DND-41 (cell line): ENCODE data around the gene DPP3.

Experiments
- EZH2 ChIP-seq: IDR thresholded peaks from 3 replicates; pipeline ENCODE4 v1.6.1; 2012; ENCODE audit warnings: borderline replicate concordance, low read depth, mild to moderate bottlenecking, moderate library complexity, low read length, inconsistent platforms; ENCODE audit not compliant: severe bottlenecking
- TF ChIP-seq, protein P1 (sequence below): IDR thresholded peaks from 2 replicates; pipeline ENCODE4 v1.5.1; 2012; ENCODE audit warnings: borderline replicate concordance, low read length, moderate library complexity, mild to moderate bottlenecking; ENCODE audit not compliant: poor library complexity, severe bottlenecking; ENCODE audit errors: extremely low read depth

DNA sequence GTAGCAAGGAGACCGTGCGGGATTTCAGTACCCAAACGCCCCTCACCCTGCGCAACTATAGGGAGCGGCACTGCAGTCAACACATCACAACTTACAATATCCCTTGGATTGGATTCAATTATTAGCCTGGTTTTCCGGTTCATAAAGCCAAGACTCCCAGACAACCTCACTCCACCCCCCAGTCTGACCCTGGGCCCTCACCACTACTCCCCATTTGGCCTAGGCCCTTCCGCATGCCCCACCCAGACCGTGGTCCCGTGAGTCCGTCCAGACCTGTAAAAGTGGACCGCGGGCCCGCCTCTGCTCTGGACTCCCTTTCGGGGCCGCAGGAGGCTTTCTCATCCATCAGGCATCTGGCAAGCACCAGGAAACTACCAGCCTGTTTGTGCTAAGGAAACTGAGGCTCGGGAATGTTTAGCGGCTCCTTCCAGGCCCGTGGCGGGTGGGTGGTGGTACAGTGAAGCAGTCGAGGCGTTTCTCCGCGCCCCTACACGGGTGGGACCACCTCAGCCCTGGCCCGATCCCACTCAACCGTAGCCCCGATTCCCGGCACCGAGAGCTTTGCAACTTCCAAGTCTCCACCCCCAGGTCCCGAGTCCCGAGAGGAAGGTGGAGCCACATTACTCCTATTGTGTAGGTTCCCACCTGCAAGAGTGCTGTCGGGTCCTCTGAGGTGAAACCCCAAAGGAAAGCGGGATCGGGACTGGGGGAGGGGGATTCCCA is 679 bp upstream of the DPP3 start:
- no peak for TF ChIP-seq EZH2
- TF ChIP-seq, protein P1, sequence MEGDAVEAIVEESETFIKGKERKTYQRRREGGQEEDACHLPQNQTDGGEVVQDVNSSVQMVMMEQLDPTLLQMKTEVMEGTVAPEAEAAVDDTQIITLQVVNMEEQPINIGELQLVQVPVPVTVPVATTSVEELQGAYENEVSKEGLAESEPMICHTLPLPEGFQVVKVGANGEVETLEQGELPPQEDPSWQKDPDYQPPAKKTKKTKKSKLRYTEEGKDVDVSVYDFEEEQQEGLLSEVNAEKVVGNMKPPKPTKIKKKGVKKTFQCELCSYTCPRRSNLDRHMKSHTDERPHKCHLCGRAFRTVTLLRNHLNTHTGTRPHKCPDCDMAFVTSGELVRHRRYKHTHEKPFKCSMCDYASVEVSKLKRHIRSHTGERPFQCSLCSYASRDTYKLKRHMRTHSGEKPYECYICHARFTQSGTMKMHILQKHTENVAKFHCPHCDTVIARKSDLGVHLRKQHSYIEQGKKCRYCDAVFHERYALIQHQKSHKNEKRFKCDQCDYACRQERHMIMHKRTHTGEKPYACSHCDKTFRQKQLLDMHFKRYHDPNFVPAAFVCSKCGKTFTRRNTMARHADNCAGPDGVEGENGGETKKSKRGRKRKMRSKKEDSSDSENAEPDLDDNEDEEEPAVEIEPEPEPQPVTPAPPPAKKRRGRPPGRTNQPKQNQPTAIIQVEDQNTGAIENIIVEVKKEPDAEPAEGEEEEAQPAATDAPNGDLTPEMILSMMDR, result no peak
